Ramos (cell line): ENCODE measurements around the gene KCNJ10.
"Not testable (repeated sequence)": the region's sequence is repeated elsewhere in the genome, so short reads cannot be mapped to it uniquely, and the experiment has no call there.

Experiments used
- in situ Hi-C: fragments of 300-500 bp; cut with MboI; formaldehyde crosslinking; loops from one replicate; pipeline ENCODE4 v1.14.3; 2022; ENCODE audit warnings: low sequenced_read_pairs; ENCODE audit not compliant: unreplicated experiment

KCNJ10 gene

GRCh38 chr1:160066829-160067745 lies 2.9 kb downstream of the KCNJ10 start:
- in situ Hi-C loops, result no loop called here

GRCh38 chr1:160064746-160065145 lies 5.2 kb downstream of the KCNJ10 start:
- in situ Hi-C loops, result no loop called here

GRCh38 chr1:160064164-160064563 lies 5.8 kb downstream of the KCNJ10 start:
- in situ Hi-C loops, result no loop called here

- in situ Hi-C loops, result no loop called here
Measured at GRCh38 chr1:160063176-160063575, 6.8 kb downstream of the KCNJ10 start.

- in situ Hi-C loops, result no loop called here
Measured at GRCh38 chr1:160062230-160062532, 7.8 kb downstream of the KCNJ10 start.

GRCh38 chr1:160061369-160062229 lies 8.4 kb downstream of the KCNJ10 start:
- in situ Hi-C loops, result no loop called here

GRCh38 chr1:160058087-160058486 lies 11.9 kb downstream of the KCNJ10 start:
- in situ Hi-C loops, result no loop called here

GRCh38 chr1:160056648-160057169 lies 13.3 kb downstream of the KCNJ10 start:
- in situ Hi-C loops, result no loop called here

- in situ Hi-C loops, result no loop called here
Measured at GRCh38 chr1:160053548-160054365, 16.2 kb downstream of the KCNJ10 start.

- in situ Hi-C loops, result no loop called here
Measured at GRCh38 chr1:160052936-160053335, 17.0 kb downstream of the KCNJ10 start.

- in situ Hi-C loops, result no loop called here
Measured at GRCh38 chr1:160050619-160051018, 19.3 kb downstream of the KCNJ10 start.

- in situ Hi-C loops, result not testable (repeated sequence)
Measured at GRCh38 chr1:160050182-160050581, 19.8 kb downstream of the KCNJ10 start.

GRCh38 chr1:160049101-160049500 lies 20.9 kb downstream of the KCNJ10 start:
- in situ Hi-C loops, result no loop called here

- in situ Hi-C loops, result no loop called here
Measured at GRCh38 chr1:160048335-160048734, 21.6 kb downstream of the KCNJ10 start.

GRCh38 chr1:160047111-160047991 lies 22.6 kb downstream of the KCNJ10 start:
- in situ Hi-C loops, result no loop called here

- in situ Hi-C loops, result no loop called here
Measured at GRCh38 chr1:160046494-160047110, 23.4 kb downstream of the KCNJ10 start.

- in situ Hi-C loops, result no loop called here
Measured at GRCh38 chr1:160045653-160046052, 24.3 kb downstream of the KCNJ10 start.

- in situ Hi-C loops, result no loop called here
Measured at GRCh38 chr1:160043543-160043942, 26.4 kb downstream of the KCNJ10 start.

GRCh38 chr1:160040476-160040875 lies 29.5 kb downstream of the KCNJ10 start:
- in situ Hi-C loops, result no loop called here
